Lower lobe of right lung (tissue), 2 donors: Measurements from ENCODE around the gene CINP. TPM values are rescaled to one million over a fixed set of nuclear protein-coding genes. Genes with fewer than 3 reads are reported as not detected.

Experiments
- ATAC-seq, 2 donors: fragments of 200-7000 bp; cut with Tn5 transposase; one replicate each; pipeline ENCODE4 v1.9.1; 2020 to 2022; ENCODE audit warnings: mild to moderate bottlenecking in 2 of 2, moderate library complexity in 2 of 2
- DNase-seq: peaks from one replicate; pipeline ENCODE4 v3.0.0-alpha.2; 2020
- H3K27ac ChIP-seq: fragments of 200-600 bp; one replicate; pipeline ENCODE4 v1.8.0; 2022
- H3K27me3 ChIP-seq: fragments of 200-600 bp; one replicate; pipeline ENCODE4 v1.8.0; 2022; ENCODE audit warnings: low read depth
- H3K36me3 ChIP-seq: fragments of 200-600 bp; one replicate; pipeline ENCODE4 v1.8.0; 2022; ENCODE audit warnings: mild to moderate bottlenecking
- H3K4me1 ChIP-seq: fragments of 200-600 bp; one replicate; pipeline ENCODE4 v1.8.0; 2022
- H3K4me3 ChIP-seq: fragments of 200-600 bp; one replicate; pipeline ENCODE4 v1.8.0; 2022; ENCODE audit warnings: mild to moderate bottlenecking
- H3K9me3 ChIP-seq: fragments of 200-600 bp; one replicate; pipeline ENCODE4 v1.8.0; 2022
- CTCF ChIP-seq: fragments of 200-600 bp; IDR thresholded peaks from one replicate; pipeline ENCODE4 v1.8.0; 2022; ENCODE audit warnings: antibody characterized with exemption, mild to moderate bottlenecking
- intact Hi-C: fragments of 100-400 bp; cut with DNase I; formaldehyde crosslinking; loops from one replicate; pipeline ENCODE4 v1.11.0; 2022
- total RNA-seq: library from RNA; stranded (reverse); fragmentation: NEBNext Ultra II Directional; extraction: Animal tissue kit (Norgen Biotek cat#: 25700); gene quantifications from one replicate; pipeline ENCODE4 v1.2.1, GENCODE V29; 2021
- donor health status: DM: no; HTN: yes; CAD: no; lungs with severe emphysema.

The CINP gene
- total RNA-seq, 1 donor from 2014 or later, result 34.3 TPM

GRCh38 chr14:102326583-102326982 is 36.1 kb downstream of the CINP start:
- Histone ChIP-seq H3K27me3 (no peaks in the 10 kb centered on the region), H3K36me3 (peaks cover 12% of the 10 kb centered on the region), H3K9me3 (no peaks in the 10 kb centered on the region), H3K27ac (no peak overlapping the region), H3K4me3 (no peak overlapping the region), H3K4me1 (peaks cover 4% of the 10 kb centered on the region)
- intact Hi-C loops, result no loop called here
- DNase-seq, result no peak
- ATAC-seq, result no peak
- TF ChIP-seq CTCF, result no peak

GRCh38 chr14:102325791-102326345 is 36.8 kb downstream of the CINP start:
- intact Hi-C loops, result no loop called here
- ATAC-seq (no peak), DNase-seq (no peak)
- H3K4me1 ChIP-seq, result peaks cover 7% of the 10 kb centered on the region
- no peaks in the 10 kb centered on the region for H3K9me3 ChIP-seq
- no peaks in the 10 kb centered on the region for H3K27me3 ChIP-seq
- H3K27ac ChIP-seq, result no peak overlapping the region
- H3K36me3 ChIP-seq, result peaks cover 12% of the 10 kb centered on the region
- no peak overlapping the region for H3K4me3 ChIP-seq
- TF ChIP-seq CTCF, result no peak

GRCh38 chr14:102323102-102323501 is 39.6 kb downstream of the CINP start:
- ATAC-seq, result peak in 1 of 2 donors; percentile 7
- Histone ChIP-seq H3K27me3 (no peaks in the 10 kb centered on the region), H3K4me1 (peaks cover 27% of the 10 kb centered on the region), H3K4me3 (no peak overlapping the region), H3K27ac (no peak overlapping the region), H3K36me3 (peaks cover 12% of the 10 kb centered on the region), H3K9me3 (no peaks in the 10 kb centered on the region)
- intact Hi-C loops, result no loop called here
- peak; percentile 44 for TF ChIP-seq CTCF
- peak; percentile 71 for DNase-seq

- no peak for TF ChIP-seq CTCF
- intact Hi-C loops, result no loop called here
- DNase-seq (no peak), ATAC-seq (no peak)
- H3K27me3 ChIP-seq, result no peaks in the 10 kb centered on the region
- H3K4me3 ChIP-seq, result no peak overlapping the region
- peaks cover 11% of the 10 kb centered on the region for H3K36me3 ChIP-seq
- peaks cover 39% of the 10 kb centered on the region for H3K4me1 ChIP-seq
- no peaks in the 10 kb centered on the region for H3K9me3 ChIP-seq
- no peak overlapping the region for H3K27ac ChIP-seq
Observed at GRCh38 chr14:102321456-102322422, 41.0 kb downstream of the CINP start.

GRCh38 chr14:102320671-102321455 is 41.8 kb downstream of the CINP start:
- H3K4me1 ChIP-seq, result peaks cover 48% of the 10 kb centered on the region

More at GRCh38 chr14:102320671-102321455, 41.8 kb downstream of the CINP start:
- Histone ChIP-seq H3K27ac (peak overlapping the region; percentile 97), H3K4me3 (peak overlapping the region; percentile 82), H3K36me3 (peaks cover 4% of the 10 kb centered on the region), H3K9me3 (no peaks in the 10 kb centered on the region), H3K27me3 (no peaks in the 10 kb centered on the region)
- no peak for TF ChIP-seq CTCF
- intact Hi-C loops, result no loop called here
- DNase-seq, result no peak
- ATAC-seq, result no peak
